Nephron (organoid): ENCODE results near the gene ANXA4.
A peak's percentile ranks its signal among the peaks of the same experiment; 100 is the strongest.
"Not testable (repeated sequence)": the region's sequence is repeated elsewhere in the genome, so short reads cannot be mapped to it uniquely, and the experiment has no call there.

ENCODE experiments used
- H3K27ac Mint-ChIP-seq, 3 experiments: 2 replicates each; pipeline ENCODE4 v1.8.0; 2020; ENCODE audit warnings: mixed read lengths in 3 of 3, mild to moderate bottlenecking in 2 of 3, moderate library complexity in 1 of 3
- H3K27me3 Mint-ChIP-seq: 2 replicates; pipeline ENCODE4 v1.8.0; 2021; ENCODE audit warnings: low read depth, mild to moderate bottlenecking, moderate library complexity, mixed read lengths
- H3K36me3 Mint-ChIP-seq: 2 replicates; pipeline ENCODE4 v1.8.0; 2020; ENCODE audit warnings: low read depth, mixed read lengths
- H3K4me1 Mint-ChIP-seq: 2 replicates; pipeline ENCODE4 v1.8.0; 2020; ENCODE audit warnings: mixed read lengths
- H3K4me3 Mint-ChIP-seq, 3 experiments: 2 replicates each; pipeline ENCODE4 v1.8.0; 2020; ENCODE audit warnings: mild to moderate bottlenecking in 3 of 3, mixed read lengths in 3 of 3, moderate library complexity in 2 of 3
- H3K9me3 Mint-ChIP-seq: 2 replicates; pipeline ENCODE4 v1.8.0; 2020; ENCODE audit warnings: mixed read lengths
- CTCF ChIP-seq, 3 experiments: fragments of 200-600 bp; sonication (generic); IDR thresholded peaks; one replicate each; pipeline ENCODE4 v1.5.0; 2021; ENCODE audit warnings: antibody characterized with exemption in 3 of 3; ENCODE audit not compliant: unreplicated experiment in 3 of 3

Gene ANXA4

DNA sequence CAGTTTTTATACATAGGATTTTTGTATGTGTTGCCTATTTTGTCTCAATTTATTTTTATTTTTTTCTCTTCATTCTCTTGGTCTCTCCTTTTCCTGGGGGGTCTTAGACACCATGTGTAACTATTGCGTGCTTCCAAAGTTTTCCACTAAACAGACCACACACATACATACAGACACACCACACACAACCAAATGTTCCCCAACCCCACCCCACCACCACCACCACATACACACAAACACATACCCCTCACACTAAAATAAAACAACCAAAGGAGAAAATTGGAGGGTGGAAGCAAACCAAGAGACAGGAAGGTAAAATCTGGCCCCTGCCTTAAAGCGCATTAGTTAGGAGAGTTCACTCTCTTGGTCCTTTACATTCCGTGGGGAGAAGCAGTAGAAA, 30.0 kb upstream of the ANXA4 start:
- Mint-ChIP-seq H3K36me3 (no peaks in the 10 kb centered on the region), H3K9me3 (peaks cover 6% of the 10 kb centered on the region), H3K4me3 (no peak overlapping the region), H3K27me3 (no peaks in the 10 kb centered on the region), H3K4me1 (peaks cover 16% of the 10 kb centered on the region), H3K27ac (no peak overlapping the region)
- no peak for TF ChIP-seq CTCF (IDR thresholded peaks at IDR 0.05; ENCODE audit: unreplicated experiment in 3 of 3)

- Mint-ChIP-seq H3K36me3 (no peaks in the 10 kb centered on the region), H3K27me3 (no peaks in the 10 kb centered on the region), H3K4me1 (peaks cover 30% of the 10 kb centered on the region), H3K9me3 (peaks cover 6% of the 10 kb centered on the region), H3K4me3 (no peak overlapping the region), H3K27ac (no peak overlapping the region)
- TF ChIP-seq CTCF (IDR thresholded peaks at IDR 0.05; ENCODE audit: unreplicated experiment in 3 of 3) = no peak
Observed at GRCh38 chr2:69714024-69714423, 27.9 kb upstream of the ANXA4 start.

DNA sequence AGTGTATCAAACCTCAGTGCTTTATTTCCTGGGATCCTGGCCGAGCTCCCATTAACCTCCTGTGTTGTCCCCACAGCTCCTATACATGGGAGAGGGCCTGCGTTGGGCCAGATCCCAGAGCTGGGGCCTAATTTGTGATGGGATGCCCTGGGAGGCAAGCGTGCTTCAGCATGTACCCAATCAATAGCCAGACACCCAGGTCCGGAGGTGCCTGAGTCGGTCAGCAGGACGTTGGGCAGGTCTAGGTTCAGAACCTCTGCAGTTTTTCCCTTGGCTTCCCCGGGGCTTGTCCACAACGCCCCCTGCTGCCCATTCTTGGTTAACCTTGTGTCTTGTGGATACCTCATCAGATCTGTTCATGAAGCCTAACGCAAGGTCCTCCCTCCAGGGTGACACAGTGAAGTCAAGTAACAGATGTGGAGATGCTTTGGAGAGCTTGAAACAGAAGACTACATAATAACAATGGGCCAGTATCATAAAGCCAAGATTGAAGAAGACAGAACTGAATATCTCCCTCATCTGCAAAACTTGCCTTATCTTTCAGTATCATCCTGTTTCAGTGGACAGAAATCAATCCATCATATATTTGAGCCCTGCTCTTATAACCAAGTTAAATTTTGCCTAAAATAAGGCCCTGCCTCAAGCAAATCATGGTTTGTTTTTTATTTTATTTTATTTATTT, 27.3 kb upstream of the ANXA4 start:
- Mint-ChIP-seq H3K27ac (peak overlapping the region in 2 of 3 experiments; percentile 2 to 9), H3K4me1 (peaks cover 30% of the 10 kb centered on the region)
- H3K36me3 Mint-ChIP-seq, H3K4me3 Mint-ChIP-seq, H3K9me3 Mint-ChIP-seq, H3K27me3 Mint-ChIP-seq: not testable (repeated sequence)
- peak; percentile 47 to 64 (median 53) for TF ChIP-seq CTCF (IDR thresholded peaks at IDR 0.05; ENCODE audit: unreplicated experiment in 3 of 3)

DNA sequence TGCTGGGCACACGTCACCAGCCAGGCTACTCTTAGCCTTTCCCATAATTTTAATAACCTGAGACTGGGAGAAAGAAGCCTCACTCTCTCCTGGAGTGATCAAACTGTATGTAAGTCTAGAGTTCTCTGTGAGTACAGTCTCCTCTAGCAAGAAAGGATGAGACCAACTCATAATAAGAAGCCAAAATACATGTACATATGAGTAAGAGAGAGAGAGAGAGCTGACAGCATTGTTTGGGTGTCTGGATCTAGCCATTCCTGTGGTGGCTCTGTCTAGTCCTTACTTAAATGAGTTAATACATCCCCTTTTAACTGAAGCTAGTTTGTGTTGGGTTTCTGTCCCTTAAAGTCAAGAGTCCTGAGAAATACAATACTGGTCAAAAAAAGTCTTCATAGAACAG, 26.0 kb upstream of the ANXA4 start:
- no peaks in the 10 kb centered on the region for H3K9me3 Mint-ChIP-seq
- no peaks in the 10 kb centered on the region for H3K36me3 Mint-ChIP-seq
- TF ChIP-seq CTCF (IDR thresholded peaks at IDR 0.05; ENCODE audit: unreplicated experiment in 3 of 3) = no peak
- H3K27ac Mint-ChIP-seq = peak overlapping the region in 1 of 3 experiments; percentile 8
- H3K4me3 Mint-ChIP-seq = no peak overlapping the region
- peaks cover 33% of the 10 kb centered on the region for H3K4me1 Mint-ChIP-seq
- H3K27me3 Mint-ChIP-seq = no peaks in the 10 kb centered on the region

GRCh38 chr2:69716555-69717120, 25.3 kb upstream of the ANXA4 start:
- Mint-ChIP-seq H3K27ac (peak overlapping the region in 2 of 3 experiments; percentile 8 to 63), H3K27me3 (no peaks in the 10 kb centered on the region), H3K9me3 (no peaks in the 10 kb centered on the region), H3K4me1 (peaks cover 35% of the 10 kb centered on the region), H3K4me3 (no peak overlapping the region), H3K36me3 (no peaks in the 10 kb centered on the region)
- TF ChIP-seq CTCF (IDR thresholded peaks at IDR 0.05; ENCODE audit: unreplicated experiment in 3 of 3) = no peak

DNA sequence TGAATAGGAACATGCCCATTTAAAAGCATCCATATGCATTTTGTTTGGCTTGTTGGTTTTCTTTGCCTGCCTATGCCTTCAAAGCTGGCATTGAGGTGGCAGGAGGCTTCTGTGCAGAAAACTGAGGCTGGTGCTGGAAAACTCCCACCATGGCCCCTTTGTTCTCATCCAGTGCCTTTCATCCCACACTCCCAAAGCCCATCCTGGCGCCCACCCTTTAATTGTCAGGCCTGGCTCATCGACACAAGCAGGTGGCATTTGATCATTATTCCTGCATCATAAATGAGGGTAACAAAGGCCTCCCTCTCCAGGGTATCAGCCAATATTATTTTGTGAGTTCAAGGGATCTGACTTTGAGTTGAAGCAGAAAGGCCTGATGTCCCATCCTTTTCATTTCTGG, 24.7 kb upstream of the ANXA4 start:
- H3K9me3 Mint-ChIP-seq = no peaks in the 10 kb centered on the region
- no peak overlapping the region for H3K4me3 Mint-ChIP-seq
- H3K27ac Mint-ChIP-seq = peak overlapping the region; percentile 62 to 73 (median 73)
- no peaks in the 10 kb centered on the region for H3K36me3 Mint-ChIP-seq
- peaks cover 35% of the 10 kb centered on the region for H3K4me1 Mint-ChIP-seq
- no peaks in the 10 kb centered on the region for H3K27me3 Mint-ChIP-seq
- TF ChIP-seq CTCF (IDR thresholded peaks at IDR 0.05; ENCODE audit: unreplicated experiment in 3 of 3) = no peak
